ENCODE results near the gene SLC39A9. TPM values are rescaled to one million over a fixed set of nuclear protein-coding genes. Genes with fewer than 3 reads are reported as not detected.

Gene SLC39A9
- total and polyA plus RNA-seq, 2 experiments from 2014 or later: 17.7 to 48.1 TPM

DNA sequence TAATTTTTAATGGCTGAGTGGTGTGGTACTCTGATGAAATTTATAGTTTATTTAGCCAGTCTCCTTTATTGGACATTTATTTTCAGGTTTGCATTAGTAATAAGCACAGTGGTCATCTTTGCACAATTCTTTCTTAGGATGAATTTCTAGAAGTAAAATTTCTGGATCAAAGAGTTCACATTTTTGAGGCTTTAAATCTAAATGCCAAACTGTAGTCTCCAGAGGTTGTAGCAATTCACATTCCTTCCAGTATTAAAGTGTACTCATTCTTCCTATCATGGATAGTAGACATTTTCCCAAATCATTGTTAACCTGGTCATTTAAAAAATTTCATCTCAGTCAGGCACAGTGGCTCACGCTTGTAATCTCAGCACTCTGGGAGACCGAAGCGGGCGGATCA is 24.8 kb downstream of the SLC39A9 start (continued):
- no peak for TF ChIP-seq CTCF (conservative IDR thresholded peaks at IDR 0.05; ENCODE audit: low read depth in 2 of 2)
- TF ChIP-seq JUNB (IDR thresholded peaks at IDR 0.05; ENCODE audit: unreplicated experiment): no peak
- TF ChIP-seq CREB1 (CRISPR knock-in tag; IDR thresholded peaks at IDR 0.05; ENCODE audit: low read depth): no peak
- TF ChIP-seq, protein P1, sequence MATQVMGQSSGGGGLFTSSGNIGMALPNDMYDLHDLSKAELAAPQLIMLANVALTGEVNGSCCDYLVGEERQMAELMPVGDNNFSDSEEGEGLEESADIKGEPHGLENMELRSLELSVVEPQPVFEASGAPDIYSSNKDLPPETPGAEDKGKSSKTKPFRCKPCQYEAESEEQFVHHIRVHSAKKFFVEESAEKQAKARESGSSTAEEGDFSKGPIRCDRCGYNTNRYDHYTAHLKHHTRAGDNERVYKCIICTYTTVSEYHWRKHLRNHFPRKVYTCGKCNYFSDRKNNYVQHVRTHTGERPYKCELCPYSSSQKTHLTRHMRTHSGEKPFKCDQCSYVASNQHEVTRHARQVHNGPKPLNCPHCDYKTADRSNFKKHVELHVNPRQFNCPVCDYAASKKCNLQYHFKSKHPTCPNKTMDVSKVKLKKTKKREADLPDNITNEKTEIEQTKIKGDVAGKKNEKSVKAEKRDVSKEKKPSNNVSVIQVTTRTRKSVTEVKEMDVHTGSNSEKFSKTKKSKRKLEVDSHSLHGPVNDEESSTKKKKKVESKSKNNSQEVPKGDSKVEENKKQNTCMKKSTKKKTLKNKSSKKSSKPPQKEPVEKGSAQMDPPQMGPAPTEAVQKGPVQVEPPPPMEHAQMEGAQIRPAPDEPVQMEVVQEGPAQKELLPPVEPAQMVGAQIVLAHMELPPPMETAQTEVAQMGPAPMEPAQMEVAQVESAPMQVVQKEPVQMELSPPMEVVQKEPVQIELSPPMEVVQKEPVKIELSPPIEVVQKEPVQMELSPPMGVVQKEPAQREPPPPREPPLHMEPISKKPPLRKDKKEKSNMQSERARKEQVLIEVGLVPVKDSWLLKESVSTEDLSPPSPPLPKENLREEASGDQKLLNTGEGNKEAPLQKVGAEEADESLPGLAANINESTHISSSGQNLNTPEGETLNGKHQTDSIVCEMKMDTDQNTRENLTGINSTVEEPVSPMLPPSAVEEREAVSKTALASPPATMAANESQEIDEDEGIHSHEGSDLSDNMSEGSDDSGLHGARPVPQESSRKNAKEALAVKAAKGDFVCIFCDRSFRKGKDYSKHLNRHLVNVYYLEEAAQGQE (IDR thresholded peaks at IDR 0.05; ENCODE audit: unreplicated experiment): no peak
- no peak for TF ChIP-seq ZNF114 (CRISPR knock-in tag; IDR thresholded peaks at IDR 0.05)

DNA sequence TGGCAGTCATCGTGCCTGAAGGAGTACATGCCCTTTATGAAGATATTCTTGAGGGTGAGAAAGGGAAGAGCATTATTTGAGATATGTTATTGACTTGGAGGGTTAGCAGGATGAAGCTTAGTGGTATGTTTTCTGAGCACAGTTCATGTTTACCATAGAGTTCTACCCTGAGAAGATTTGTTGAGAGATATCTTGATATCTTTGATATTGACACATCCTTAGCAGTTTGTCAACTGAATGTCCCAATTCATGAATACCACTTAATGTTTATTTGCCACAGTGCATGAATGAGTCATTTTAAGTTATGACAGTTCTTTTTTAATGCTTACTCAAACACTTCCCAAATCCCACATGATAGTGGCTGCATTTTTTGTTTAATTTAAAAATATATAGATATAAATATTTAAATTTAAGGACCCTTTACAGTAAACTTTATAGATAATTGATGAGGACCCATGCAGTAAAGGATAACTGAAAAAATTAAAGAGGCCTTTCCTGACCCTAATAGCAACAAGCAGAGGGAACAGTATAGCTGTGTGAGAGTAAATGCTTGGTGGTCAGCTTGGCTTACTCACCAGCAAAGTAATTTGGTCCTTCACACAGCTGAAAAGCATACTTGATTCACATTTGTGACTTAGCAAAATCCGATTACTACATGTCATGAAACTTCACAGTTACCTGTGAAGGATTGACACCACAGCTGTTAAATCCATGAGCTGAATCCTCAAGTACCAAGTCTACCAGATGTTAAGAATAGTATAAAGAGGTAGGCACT is 25.8 kb downstream of the SLC39A9 start:
- H2AFZ ChIP-seq: no peak overlapping the region
- no peak overlapping the region for H3K4me3 ChIP-seq
- Mint-ChIP-seq H3K9me3 (peaks cover 21% of the 10 kb centered on the region), H3K4me1 (no peaks in the 10 kb centered on the region), H3K27ac (no peak overlapping the region), H3K4me3 (no peak overlapping the region), H3K36me3 (ENCODE audit: low read depth) (peaks cover 46% of the 10 kb centered on the region), H3K27me3 (ENCODE audit: insufficient read depth, low read depth, poor library complexity) (no peaks in the 10 kb centered on the region)
- H3K36me3 ChIP-seq (ENCODE audit: insufficient read depth): peaks cover 6% of the 10 kb centered on the region; the same call in 1 of the 2 replicates
- TF ChIP-seq JUNB (IDR thresholded peaks at IDR 0.05; ENCODE audit: unreplicated experiment) (no peak), STAT1 (IDR thresholded peaks at IDR 0.05; ENCODE audit: unreplicated experiment) (no peak), ZNF331 (CRISPR knock-in tag; IDR thresholded peaks at IDR 0.05; ENCODE audit: low read depth) (no peak), ZNF462 (CRISPR knock-in tag; IDR thresholded peaks at IDR 0.05) (no peak), CREB1 (CRISPR knock-in tag; IDR thresholded peaks at IDR 0.05; ENCODE audit: low read depth) (no peak), POLR2AphosphoS5 (IDR thresholded peaks at IDR 0.05; ENCODE audit: low read depth) (no peak)
- no peaks in the 10 kb centered on the region for H3K4me1 ChIP-seq (ENCODE audit: insufficient read depth)
- no peak overlapping the region for H3K4me2 ChIP-seq
- ATAC-seq (no peak), DNase-seq (ENCODE audit: low spot score) (no peak)
- peaks cover 38% of the 10 kb centered on the region for H3K79me2 ChIP-seq (replicated peaks; ENCODE audit: insufficient read depth)
- H3K27ac ChIP-seq (ENCODE audit: low read depth): no peak overlapping the region
- no peaks in the 10 kb centered on the region for H3K9me2 ChIP-seq (ENCODE audit: insufficient read depth)
- no peaks in the 10 kb centered on the region for H3K27me3 ChIP-seq (ENCODE audit: insufficient read depth)
- H4K20me1 ChIP-seq (replicated peaks; ENCODE audit: insufficient read depth): peaks cover 6% of the 10 kb centered on the region
- no peaks in the 10 kb centered on the region for H3F3A ChIP-seq (replicated peaks; ENCODE audit: low read depth)

Measured in GM23338 (cell line).